ENCODE measurements around the gene FAM111B.

Gene FAM111B

GRCh38 chr11:59145534-59145933, 38.5 kb downstream of the FAM111B start:
- DNase-seq (ENCODE audit: low read depth), result peak; percentile 86
- TF ChIP-seq CTCF (IDR thresholded peaks at IDR 0.05; ENCODE audit: low read depth, low read length) (no peak), MYC (IDR thresholded peaks at IDR 0.05; ENCODE audit: low read depth, low read length) (peak; percentile 48; the same call in 1 of the 2 replicates), POLR2A (IDR thresholded peaks at IDR 0.05; ENCODE audit: extremely low read depth, insufficient read length) (no peak)
- TF ChIP-seq, protein P1, sequence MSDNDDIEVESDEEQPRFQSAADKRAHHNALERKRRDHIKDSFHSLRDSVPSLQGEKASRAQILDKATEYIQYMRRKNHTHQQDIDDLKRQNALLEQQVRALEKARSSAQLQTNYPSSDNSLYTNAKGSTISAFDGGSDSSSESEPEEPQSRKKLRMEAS (IDR thresholded peaks at IDR 0.05; ENCODE audit: low read depth, low read length), result peak; percentile 41
- peak overlapping the region; percentile 87 for H3K4me3 ChIP-seq (ENCODE audit: low read depth, low read length)

DNA sequence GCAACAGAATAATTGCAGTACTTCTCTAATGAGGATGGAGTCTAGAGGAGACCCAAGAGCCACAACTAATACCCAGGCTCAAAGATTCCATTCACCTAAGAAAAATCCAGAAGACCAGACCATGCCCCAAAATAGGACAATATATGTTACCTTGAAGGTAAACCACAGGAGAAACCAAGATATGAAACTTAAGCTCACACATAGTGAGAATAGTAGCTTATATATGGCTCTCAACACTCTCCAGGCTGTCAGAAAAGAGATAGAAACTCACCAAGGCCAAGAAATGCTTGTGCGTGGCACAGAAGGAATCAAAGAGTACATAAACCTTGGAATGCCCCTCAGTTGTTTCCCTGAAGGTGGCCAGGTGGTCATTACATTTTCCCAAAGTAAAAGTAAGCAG, 44.7 kb downstream of the FAM111B start:
- no peak for DNase-seq (ENCODE audit: low read depth)
- TF ChIP-seq MYC (IDR thresholded peaks at IDR 0.05; ENCODE audit: low read depth, low read length) (no peak), CTCF (IDR thresholded peaks at IDR 0.05; ENCODE audit: low read depth, low read length) (no peak)
- H3K4me3 ChIP-seq (ENCODE audit: low read depth, low read length), result no peak overlapping the region

DNA sequence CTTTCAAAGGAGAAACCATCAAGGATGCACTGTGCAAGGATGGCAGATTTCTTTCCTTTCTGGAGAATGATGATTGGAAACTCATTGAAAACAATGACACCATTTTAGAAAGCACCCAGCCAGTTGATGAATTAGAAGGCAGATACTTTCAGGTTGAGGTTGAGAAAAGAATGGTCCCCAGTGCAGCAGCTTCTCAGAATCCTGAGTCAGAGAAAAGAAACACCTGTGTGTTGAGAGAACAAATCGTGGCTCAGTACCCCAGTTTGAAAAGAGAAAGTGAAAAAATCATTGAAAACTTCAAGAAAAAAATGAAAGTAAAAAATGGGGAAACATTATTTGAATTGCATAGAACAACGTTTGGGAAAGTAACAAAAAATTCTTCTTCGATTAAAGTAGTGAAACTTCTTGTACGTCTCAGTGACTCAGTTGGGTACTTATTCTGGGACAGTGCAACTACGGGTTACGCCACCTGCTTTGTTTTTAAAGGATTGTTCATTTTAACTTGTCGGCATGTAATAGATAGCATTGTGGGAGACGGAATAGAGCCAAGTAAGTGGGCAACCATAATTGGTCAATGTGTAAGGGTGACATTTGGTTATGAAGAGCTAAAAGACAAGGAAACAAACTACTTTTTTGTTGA, 45.4 kb downstream of the FAM111B start:
- H3K4me3 ChIP-seq (ENCODE audit: low read depth, low read length), result no peak overlapping the region
- TF ChIP-seq MYC (IDR thresholded peaks at IDR 0.05; ENCODE audit: low read depth, low read length), result no peak
- TF ChIP-seq POLR2A (IDR thresholded peaks at IDR 0.05; ENCODE audit: extremely low read depth, insufficient read length), result no peak
- TF ChIP-seq CTCF (IDR thresholded peaks at IDR 0.05; ENCODE audit: low read depth, low read length), result no peak
- TF ChIP-seq, protein P1 (IDR thresholded peaks at IDR 0.05; ENCODE audit: low read depth, low read length), result no peak
- no peak for DNase-seq (ENCODE audit: low read depth)

DNA sequence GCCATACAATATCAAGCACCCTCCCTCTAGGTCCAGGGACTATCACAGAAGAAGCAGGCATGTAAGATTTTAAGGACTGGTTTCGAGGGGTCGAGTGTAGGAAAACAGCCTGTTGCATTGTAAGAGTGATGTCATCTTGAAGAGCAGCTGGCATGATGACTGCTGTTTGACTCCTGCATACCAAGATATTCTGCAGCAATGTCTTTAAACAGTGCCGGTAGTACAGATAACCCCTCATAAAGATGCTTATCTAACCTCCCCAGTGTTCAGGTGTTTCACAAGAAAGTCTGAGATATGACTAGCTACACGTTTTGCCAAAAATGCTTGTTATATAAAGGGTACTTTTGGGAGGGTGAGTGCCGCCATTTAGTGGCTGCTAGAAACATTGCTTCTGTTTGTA, 47.6 kb downstream of the FAM111B start:
- DNase-seq (ENCODE audit: low read depth), result peak; percentile 9
- TF ChIP-seq, protein P1 (IDR thresholded peaks at IDR 0.05; ENCODE audit: low read depth, low read length), result no peak
- TF ChIP-seq CTCF (IDR thresholded peaks at IDR 0.05; ENCODE audit: low read depth, low read length) (no peak), MYC (IDR thresholded peaks at IDR 0.05; ENCODE audit: low read depth, low read length) (no peak), POLR2A (IDR thresholded peaks at IDR 0.05; ENCODE audit: extremely low read depth, insufficient read length) (no peak)
- H3K4me3 ChIP-seq (ENCODE audit: low read depth, low read length), result no peak overlapping the region

GRCh38 chr11:59157433-59157832, 50.4 kb downstream of the FAM111B start:
- no peak overlapping the region for H3K4me3 ChIP-seq (ENCODE audit: low read depth, low read length)
- TF ChIP-seq CTCF (IDR thresholded peaks at IDR 0.05; ENCODE audit: low read depth, low read length) (no peak), MYC (IDR thresholded peaks at IDR 0.05; ENCODE audit: low read depth, low read length) (no peak), POLR2A (IDR thresholded peaks at IDR 0.05; ENCODE audit: extremely low read depth, insufficient read length) (no peak)
- TF ChIP-seq, protein P1 (IDR thresholded peaks at IDR 0.05; ENCODE audit: low read depth, low read length), result no peak
- no peak for DNase-seq (ENCODE audit: low read depth)

All from NB4 (cell line).